ENCODE measurements around the gene ATP2B2. TPM values are rescaled to one million over a fixed set of nuclear protein-coding genes. Genes with fewer than 3 reads are reported as not detected.

Gene ATP2B2
- total and polyA plus RNA-seq, 9 of the 15 experiments (the other 6 are each of a cell fraction or from before 2014, with no cell fraction given): 0.06 TPM; not detected in 8

DNA sequence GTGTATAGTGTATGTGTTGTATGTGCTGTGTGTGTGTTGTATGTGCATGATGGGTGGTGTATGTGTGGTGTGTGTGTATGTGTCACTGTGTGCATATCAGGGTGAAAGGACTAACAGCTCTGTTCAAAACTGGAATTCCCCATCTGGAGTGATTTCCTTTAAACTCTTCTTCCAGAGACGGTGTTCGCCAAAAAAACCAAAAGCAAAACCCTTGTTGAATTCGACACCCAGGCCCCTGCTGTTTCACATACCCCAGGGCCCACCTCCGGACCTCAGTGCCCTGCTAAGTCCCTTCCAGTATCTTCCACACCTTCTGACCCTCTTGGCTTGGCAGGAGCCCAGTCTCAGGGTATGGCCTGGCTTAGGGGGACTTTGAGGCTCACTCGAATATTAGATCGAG is 139.6 kb downstream of the ATP2B2 start (continued):
- TF ChIP-seq, protein P1, sequence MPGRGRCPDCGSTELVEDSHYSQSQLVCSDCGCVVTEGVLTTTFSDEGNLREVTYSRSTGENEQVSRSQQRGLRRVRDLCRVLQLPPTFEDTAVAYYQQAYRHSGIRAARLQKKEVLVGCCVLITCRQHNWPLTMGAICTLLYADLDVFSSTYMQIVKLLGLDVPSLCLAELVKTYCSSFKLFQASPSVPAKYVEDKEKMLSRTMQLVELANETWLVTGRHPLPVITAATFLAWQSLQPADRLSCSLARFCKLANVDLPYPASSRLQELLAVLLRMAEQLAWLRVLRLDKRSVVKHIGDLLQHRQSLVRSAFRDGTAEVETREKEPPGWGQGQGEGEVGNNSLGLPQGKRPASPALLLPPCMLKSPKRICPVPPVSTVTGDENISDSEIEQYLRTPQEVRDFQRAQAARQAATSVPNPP (IDR thresholded peaks at IDR 0.05; ENCODE audit: borderline replicate concordance, insufficient read depth, insufficient read length): no peak
- no peak for TF ChIP-seq BHLHE40 (IDR thresholded peaks at IDR 0.05; ENCODE audit: low read length)

DNA sequence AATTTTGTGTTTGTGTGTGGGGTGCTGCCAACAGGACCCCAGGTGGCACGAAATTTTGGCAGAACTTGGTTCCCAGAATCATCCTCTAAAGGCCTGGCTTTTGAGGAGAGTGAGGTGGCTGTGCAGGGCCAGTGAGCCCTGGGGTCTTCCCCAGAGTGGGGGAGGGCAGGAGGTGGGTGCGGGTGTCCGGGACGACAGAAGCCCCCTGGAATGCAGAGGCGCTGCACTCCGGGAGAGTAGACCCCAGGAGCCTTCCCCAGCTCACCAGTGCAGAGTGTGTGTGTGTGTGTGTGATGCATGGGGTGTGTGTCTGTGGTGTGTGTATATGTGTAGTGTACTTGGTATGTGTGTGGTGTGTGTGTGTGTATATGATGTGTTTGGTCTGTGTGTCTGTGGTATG is 140.1 kb downstream of the ATP2B2 start:
- H3K27me3 ChIP-seq (ENCODE audit: control insufficient read depth in 2 of 2, insufficient read depth in 2 of 2, low read length in 2 of 2): peaks cover 24 to 42% of the 10 kb centered on the region in 2 experiments
- TF ChIP-seq MYNN (IDR thresholded peaks at IDR 0.05) (no peak), MYNN (CRISPR knock-in tag; IDR thresholded peaks at IDR 0.05) (no peak), TEAD2 (tag; IDR thresholded peaks at IDR 0.05) (no peak), MECOM (CRISPR knock-in tag; IDR thresholded peaks at IDR 0.05) (no peak), FIP1L1 (IDR thresholded peaks at IDR 0.05; ENCODE audit: low read depth, low read length, poor library complexity, severe bottlenecking) (no peak), ZZZ3 (IDR thresholded peaks at IDR 0.05) (no peak), ZNF644 (tag; IDR thresholded peaks at IDR 0.05; ENCODE audit: low read depth) (no peak), ZNF780A (CRISPR knock-in tag; IDR thresholded peaks at IDR 0.05) (no peak), CHCHD3 (CRISPR knock-in tag; IDR thresholded peaks at IDR 0.05) (no peak), NFXL1 (CRISPR knock-in tag; IDR thresholded peaks at IDR 0.05) (no peak)
- TF ChIP-seq, protein P2, sequence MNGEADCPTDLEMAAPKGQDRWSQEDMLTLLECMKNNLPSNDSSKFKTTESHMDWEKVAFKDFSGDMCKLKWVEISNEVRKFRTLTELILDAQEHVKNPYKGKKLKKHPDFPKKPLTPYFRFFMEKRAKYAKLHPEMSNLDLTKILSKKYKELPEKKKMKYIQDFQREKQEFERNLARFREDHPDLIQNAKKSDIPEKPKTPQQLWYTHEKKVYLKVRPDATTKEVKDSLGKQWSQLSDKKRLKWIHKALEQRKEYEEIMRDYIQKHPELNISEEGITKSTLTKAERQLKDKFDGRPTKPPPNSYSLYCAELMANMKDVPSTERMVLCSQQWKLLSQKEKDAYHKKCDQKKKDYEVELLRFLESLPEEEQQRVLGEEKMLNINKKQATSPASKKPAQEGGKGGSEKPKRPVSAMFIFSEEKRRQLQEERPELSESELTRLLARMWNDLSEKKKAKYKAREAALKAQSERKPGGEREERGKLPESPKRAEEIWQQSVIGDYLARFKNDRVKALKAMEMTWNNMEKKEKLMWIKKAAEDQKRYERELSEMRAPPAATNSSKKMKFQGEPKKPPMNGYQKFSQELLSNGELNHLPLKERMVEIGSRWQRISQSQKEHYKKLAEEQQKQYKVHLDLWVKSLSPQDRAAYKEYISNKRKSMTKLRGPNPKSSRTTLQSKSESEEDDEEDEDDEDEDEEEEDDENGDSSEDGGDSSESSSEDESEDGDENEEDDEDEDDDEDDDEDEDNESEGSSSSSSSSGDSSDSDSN (IDR thresholded peaks at IDR 0.05; ENCODE audit: borderline replicate concordance in 1 of 2, low read depth in 2 of 2, low read length in 2 of 2): no peak
- TF ChIP-seq, protein P3, sequence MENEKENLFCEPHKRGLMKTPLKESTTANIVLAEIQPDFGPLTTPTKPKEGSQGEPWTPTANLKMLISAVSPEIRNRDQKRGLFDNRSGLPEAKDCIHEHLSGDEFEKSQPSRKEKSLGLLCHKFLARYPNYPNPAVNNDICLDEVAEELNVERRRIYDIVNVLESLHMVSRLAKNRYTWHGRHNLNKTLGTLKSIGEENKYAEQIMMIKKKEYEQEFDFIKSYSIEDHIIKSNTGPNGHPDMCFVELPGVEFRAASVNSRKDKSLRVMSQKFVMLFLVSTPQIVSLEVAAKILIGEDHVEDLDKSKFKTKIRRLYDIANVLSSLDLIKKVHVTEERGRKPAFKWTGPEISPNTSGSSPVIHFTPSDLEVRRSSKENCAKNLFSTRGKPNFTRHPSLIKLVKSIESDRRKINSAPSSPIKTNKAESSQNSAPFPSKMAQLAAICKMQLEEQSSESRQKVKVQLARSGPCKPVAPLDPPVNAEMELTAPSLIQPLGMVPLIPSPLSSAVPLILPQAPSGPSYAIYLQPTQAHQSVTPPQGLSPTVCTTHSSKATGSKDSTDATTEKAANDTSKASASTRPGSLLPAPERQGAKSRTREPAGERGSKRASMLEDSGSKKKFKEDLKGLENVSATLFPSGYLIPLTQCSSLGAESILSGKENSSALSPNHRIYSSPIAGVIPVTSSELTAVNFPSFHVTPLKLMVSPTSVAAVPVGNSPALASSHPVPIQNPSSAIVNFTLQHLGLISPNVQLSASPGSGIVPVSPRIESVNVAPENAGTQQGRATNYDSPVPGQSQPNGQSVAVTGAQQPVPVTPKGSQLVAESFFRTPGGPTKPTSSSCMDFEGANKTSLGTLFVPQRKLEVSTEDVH (IDR thresholded peaks at IDR 0.05; ENCODE audit: low read depth, partially characterized antibody): no peak
- no peak overlapping the region for H3K9ac ChIP-seq (ENCODE audit: insufficient read depth in 1 of 2, low read depth in 2 of 2, low read length in 2 of 2)
- H3K27ac ChIP-seq (ENCODE audit: extremely low read depth, low read depth, low read length): no peak overlapping the region
- intact Hi-C loops (cut with micrococcal nuclease): no loop called here
- no peak for ATAC-seq
- no TSS peak for BruUV-seq (replicated peaks)
- in situ Hi-C loops (cut with MboI): no loop called here
- no peaks in the 10 kb centered on the region for H3K79me2 ChIP-seq (ENCODE audit: control insufficient read depth, insufficient read depth, low read length)
- ChIA-PET CTCF (ENCODE audit: low intra/inter-chr PET ratio) (no interaction called here), POLR2A (no interaction called here)
- H3K4me2 ChIP-seq (ENCODE audit: insufficient read depth, low read length): no peak overlapping the region
- no peak for DNase-seq (ENCODE audit: extremely low read depth in 1 of 4, low spot score in 3 of 4)
- peaks cover 3 to 5% of the 10 kb centered on the region in 2 experiments; a peak in 3 of 5 replicates for H3K4me1 ChIP-seq (replicated peaks in 1 of 2; ENCODE audit: control insufficient read depth in 2 of 2, insufficient read depth in 2 of 2, low read length in 2 of 2)
- H2AFZ ChIP-seq (ENCODE audit: low read depth, low read length): no peak overlapping the region
- H3K9me1 ChIP-seq (ENCODE audit: control insufficient read depth, insufficient read depth, low read length): no peaks in the 10 kb centered on the region
- H3K9me3 ChIP-seq (replicated peaks; ENCODE audit: control insufficient read depth, insufficient read depth, low read depth, low read length): no peaks in the 10 kb centered on the region
- H3K4me3 ChIP-seq: no peak overlapping the region
- WGBS (ENCODE audit: insufficient coverage, low coverage, missing lambda C conversion rate): 24% methylated on average over 6 of the region's 6 CpGs
- peaks cover 7% of the 10 kb centered on the region; the same call in 1 of the 2 replicates for H4K20me1 ChIP-seq (replicated peaks; ENCODE audit: control insufficient read depth, insufficient read depth, low read length)
- no peaks in the 10 kb centered on the region for H3K36me3 ChIP-seq (ENCODE audit: control insufficient read depth, insufficient read depth, low read length)
- FAIRE-seq: peak; percentile 74
